Activated naive CD8-positive, alpha-beta T cell treated with anti-CD3 and anti-CD28 coated beads for 36 hours (primary cell): ENCODE data around the gene SHC2. TPM values are rescaled to one million over a fixed set of nuclear protein-coding genes. Genes with fewer than 3 reads are reported as not detected.
"Not testable (repeated sequence)": the region's sequence is repeated elsewhere in the genome, so short reads cannot be mapped to it uniquely, and the experiment has no call there.

ENCODE experiments used
- DNase-seq: peaks from one replicate; pipeline ENCODE4 v3.0.0; 2021
- H3K27ac Mint-ChIP-seq: one replicate; pipeline ENCODE4 v1.8.0; 2022; ENCODE audit warnings: mild to moderate bottlenecking, moderate library complexity, mixed read lengths
- H3K27me3 Mint-ChIP-seq: one replicate; pipeline ENCODE4 v1.8.0; 2022; ENCODE audit warnings: mild to moderate bottlenecking, mixed read lengths
- H3K36me3 Mint-ChIP-seq: one replicate; pipeline ENCODE4 v1.8.0; 2021; ENCODE audit warnings: mild to moderate bottlenecking, mixed read lengths
- H3K4me1 Mint-ChIP-seq: one replicate; pipeline ENCODE4 v1.8.0; 2021; ENCODE audit warnings: mixed read lengths
- H3K4me3 Mint-ChIP-seq: one replicate; pipeline ENCODE4 v1.8.0; 2022; ENCODE audit warnings: mild to moderate bottlenecking, moderate library complexity, mixed read lengths
- H3K9me3 Mint-ChIP-seq: one replicate; pipeline ENCODE4 v1.8.0; 2022; ENCODE audit warnings: mixed read lengths
- total RNA-seq, 2 experiments: library from RNA; stranded (reverse); gene quantifications; one replicate each; pipeline ENCODE4 v1.2.3, GENCODE V29; 2021

The SHC2 gene
- total RNA-seq, 2 experiments from 2014 or later: 0.32 TPM; not detected in 1

- DNase-seq: no peak
- Mint-ChIP-seq H3K27me3 (no peaks in the 10 kb centered on the region), H3K36me3 (no peaks in the 10 kb centered on the region), H3K4me3 (no peak overlapping the region), H3K4me1 (no peaks in the 10 kb centered on the region), H3K9me3 (no peaks in the 10 kb centered on the region), H3K27ac (no peak overlapping the region)
These were observed 41.8 kb downstream of the SHC2 start for GRCh38 chr19:418761-419671.

GRCh38 chr19:416416-416815, 44.4 kb downstream of the SHC2 start:
- Mint-ChIP-seq H3K4me1 (no peaks in the 10 kb centered on the region), H3K4me3 (no peak overlapping the region), H3K9me3 (no peaks in the 10 kb centered on the region), H3K27ac (no peak overlapping the region), H3K27me3 (no peaks in the 10 kb centered on the region), H3K36me3 (no peaks in the 10 kb centered on the region)
- DNase-seq: no peak

GRCh38 chr19:415292-415691, 45.5 kb downstream of the SHC2 start:
- Mint-ChIP-seq H3K36me3 (no peaks in the 10 kb centered on the region), H3K9me3 (no peaks in the 10 kb centered on the region), H3K4me3 (no peak overlapping the region), H3K4me1 (no peaks in the 10 kb centered on the region), H3K27ac (no peak overlapping the region), H3K27me3 (peaks cover 2% of the 10 kb centered on the region)
- no peak for DNase-seq

DNA sequence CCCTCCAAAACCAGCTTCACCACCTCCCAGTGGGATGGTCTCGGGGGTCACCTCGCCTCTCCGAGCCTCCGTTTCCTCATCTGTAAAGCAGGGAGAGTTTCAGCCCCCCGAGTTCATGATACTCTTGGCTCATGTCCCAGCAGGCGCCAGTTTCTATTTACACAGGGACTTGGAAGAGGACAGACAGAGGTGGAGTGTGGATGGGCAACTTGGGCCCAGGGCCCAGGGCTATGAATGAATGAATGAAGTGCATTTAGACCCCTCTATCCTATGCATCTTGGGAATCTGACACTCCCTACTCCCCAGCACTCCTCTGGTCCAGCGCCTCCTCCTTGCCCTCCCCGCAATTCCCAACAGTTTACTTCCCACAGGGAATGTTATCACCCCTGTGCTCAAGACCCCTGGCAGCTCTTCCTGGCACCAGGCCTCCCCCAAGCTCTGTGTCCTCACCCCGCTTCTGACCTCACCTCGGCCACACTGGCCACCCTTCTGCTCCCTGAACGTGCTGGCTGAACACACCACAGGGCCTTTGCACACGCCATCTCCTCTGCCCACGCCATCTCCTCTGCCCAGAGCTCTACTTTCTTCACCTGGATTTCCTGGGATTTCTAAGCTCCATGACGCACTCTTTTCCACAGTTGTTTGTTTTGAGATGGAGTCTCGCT, 46.9 kb downstream of the SHC2 start:
- Mint-ChIP-seq H3K36me3 (no peaks in the 10 kb centered on the region), H3K9me3 (no peaks in the 10 kb centered on the region), H3K27me3 (peaks cover 13% of the 10 kb centered on the region), H3K4me1 (peaks cover 5% of the 10 kb centered on the region), H3K27ac (no peak overlapping the region), H3K4me3 (no peak overlapping the region)
- DNase-seq: no peak

DNA sequence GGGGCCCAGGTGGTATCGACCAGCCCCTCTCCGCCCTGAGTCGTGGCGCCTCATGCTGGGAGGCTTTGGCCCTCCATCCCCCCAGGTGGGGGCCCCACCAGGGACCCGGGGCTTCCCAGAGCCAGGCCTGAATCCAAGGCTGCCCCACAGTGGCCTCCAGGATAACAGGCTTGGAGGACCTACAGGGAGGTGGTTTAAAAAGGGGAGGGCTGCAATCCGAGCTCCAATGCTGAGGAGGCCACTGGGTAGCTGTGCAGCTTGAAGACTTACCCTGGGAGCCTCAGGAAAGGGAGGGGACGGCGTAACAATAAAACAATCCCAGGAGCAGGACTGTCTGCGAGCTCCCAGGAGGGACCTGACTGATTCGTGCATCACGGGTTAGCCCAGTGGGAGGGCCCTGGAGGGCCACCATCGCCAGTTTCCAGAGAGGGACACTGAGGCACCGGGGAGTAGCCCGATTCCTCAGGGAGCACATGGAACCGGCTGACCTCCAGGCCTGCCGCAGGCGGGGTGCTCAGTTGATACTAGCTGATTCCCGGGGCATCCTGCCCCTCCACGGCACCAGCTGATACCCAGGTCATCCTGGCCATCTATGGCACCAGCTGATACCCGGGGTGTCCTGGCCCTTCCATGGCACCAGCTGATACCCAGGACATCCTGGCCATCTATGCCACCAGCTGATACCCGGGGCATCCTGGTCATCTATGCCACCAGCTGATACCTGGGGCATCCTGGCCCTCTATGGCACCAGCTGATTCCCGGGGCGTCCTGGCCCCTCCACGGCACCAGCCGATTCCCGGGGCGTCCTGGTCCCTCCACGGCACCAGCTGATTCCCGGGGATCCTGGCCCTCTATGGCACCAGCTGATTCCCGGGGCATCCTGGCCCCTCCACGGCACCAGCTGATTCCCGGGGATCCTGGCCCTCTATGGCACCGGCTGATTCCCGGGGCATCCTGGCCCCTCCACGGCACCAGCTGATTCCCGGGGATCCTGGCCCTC, 48.2 kb downstream of the SHC2 start:
- Mint-ChIP-seq H3K4me3 (no peak overlapping the region), H3K9me3 (no peaks in the 10 kb centered on the region), H3K27ac (no peak overlapping the region), H3K4me1 (peaks cover 5% of the 10 kb centered on the region), H3K36me3 (no peaks in the 10 kb centered on the region), H3K27me3 (peaks cover 13% of the 10 kb centered on the region)
- no peak for DNase-seq

- Mint-ChIP-seq H3K27me3 (peaks cover 13% of the 10 kb centered on the region), H3K27ac (no peak overlapping the region), H3K9me3 (no peaks in the 10 kb centered on the region), H3K36me3 (no peaks in the 10 kb centered on the region), H3K4me3 (no peak overlapping the region), H3K4me1 (peaks cover 5% of the 10 kb centered on the region)
- DNase-seq: no peak
These were observed 49.0 kb downstream of the SHC2 start for GRCh38 chr19:411723-412355.

GRCh38 chr19:411121-411722, 49.6 kb downstream of the SHC2 start:
- H3K9me3 Mint-ChIP-seq, H3K36me3 Mint-ChIP-seq, H3K27ac Mint-ChIP-seq, H3K4me3 Mint-ChIP-seq, H3K4me1 Mint-ChIP-seq, DNase-seq: not testable (repeated sequence)
- H3K27me3 Mint-ChIP-seq: peaks cover 16% of the 10 kb centered on the region

GRCh38 chr19:410243-410781, 50.5 kb downstream of the SHC2 start:
- no peak overlapping the region for H3K4me3 Mint-ChIP-seq
- peaks cover 5% of the 10 kb centered on the region for H3K4me1 Mint-ChIP-seq
- DNase-seq: no peak
- H3K36me3 Mint-ChIP-seq: no peaks in the 10 kb centered on the region
- no peaks in the 10 kb centered on the region for H3K9me3 Mint-ChIP-seq
- H3K27ac Mint-ChIP-seq: no peak overlapping the region
- peaks cover 20% of the 10 kb centered on the region for H3K27me3 Mint-ChIP-seq

- H3K36me3 Mint-ChIP-seq: no peaks in the 10 kb centered on the region
- H3K4me1 Mint-ChIP-seq: peaks cover 5% of the 10 kb centered on the region
- peaks cover 24% of the 10 kb centered on the region for H3K27me3 Mint-ChIP-seq
- no peak for DNase-seq
- H3K4me3 Mint-ChIP-seq: peak overlapping the region; percentile 70
- H3K27ac Mint-ChIP-seq: no peak overlapping the region
- no peaks in the 10 kb centered on the region for H3K9me3 Mint-ChIP-seq
These were observed 51.2 kb downstream of the SHC2 start for GRCh38 chr19:409516-410242.

GRCh38 chr19:408902-409515, 51.8 kb downstream of the SHC2 start, which contains the start of gene C2CD4C:
C2CD4C (minus strand) TSS chr19:409147; CDS start chr19:408361, 786 bp downstream.
- H3K27ac Mint-ChIP-seq: no peak within 1 kb of the TSS
- peak; percentile 40 for DNase-seq
- H3K36me3 Mint-ChIP-seq: no peaks in the 10 kb centered on the region
- H3K4me3 Mint-ChIP-seq: peak within 1 kb of the TSS; percentile 70
- H3K27me3 Mint-ChIP-seq: peaks cover 24% of the 10 kb centered on the region
- H3K4me1 Mint-ChIP-seq: peaks cover 5% of the 10 kb centered on the region
- no peaks in the 10 kb centered on the region for H3K9me3 Mint-ChIP-seq

DNA sequence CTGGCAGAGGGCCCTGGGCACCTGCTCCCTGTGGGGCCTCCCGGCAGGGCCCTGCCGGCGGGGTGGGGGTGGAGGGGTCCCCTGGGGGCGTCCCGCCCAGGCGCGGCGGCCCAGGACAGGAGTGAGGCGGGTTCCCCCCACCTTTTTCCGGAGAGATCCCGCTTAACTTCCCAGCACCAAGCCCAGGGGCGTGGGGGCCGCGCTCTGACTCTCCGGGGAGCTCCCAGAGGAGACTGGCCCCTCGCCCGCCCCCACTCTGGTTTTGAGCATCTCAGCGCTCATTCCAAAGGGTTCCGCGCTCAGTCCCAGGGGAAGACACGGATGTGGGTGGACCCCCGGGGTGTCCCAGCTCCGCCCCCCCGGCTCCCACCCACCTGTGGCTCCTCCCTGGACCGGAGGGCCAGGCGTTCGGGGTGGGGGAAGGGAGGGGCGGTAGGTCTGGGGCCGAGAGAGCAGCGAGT, 52.4 kb downstream of the SHC2 start:
- H3K4me1 Mint-ChIP-seq: peaks cover 5% of the 10 kb centered on the region
- no peak overlapping the region for H3K4me3 Mint-ChIP-seq
- peaks cover 27% of the 10 kb centered on the region for H3K27me3 Mint-ChIP-seq
- DNase-seq: no peak
- H3K36me3 Mint-ChIP-seq: no peaks in the 10 kb centered on the region
- no peaks in the 10 kb centered on the region for H3K9me3 Mint-ChIP-seq
- H3K27ac Mint-ChIP-seq: no peak overlapping the region

GRCh38 chr19:407511-408440, 53.1 kb downstream of the SHC2 start:
- no peak for DNase-seq
- Mint-ChIP-seq H3K4me1 (peaks cover 5% of the 10 kb centered on the region), H3K9me3 (no peaks in the 10 kb centered on the region), H3K36me3 (no peaks in the 10 kb centered on the region), H3K4me3 (no peak overlapping the region), H3K27ac (no peak overlapping the region), H3K27me3 (peaks cover 34% of the 10 kb centered on the region)
